Muscle of arm (tissue), 12 donors: ENCODE results near the gene LPP. TPM values are rescaled to one million over a fixed set of nuclear protein-coding genes. Genes with fewer than 3 reads are reported as not detected.

Experiments used
- DNase-seq: peaks from one replicate; pipeline ENCODE4 v3.0.0-alpha.2; 2013
- polyA plus RNA-seq, 12 donors: library from polyadenylated mRNA; unstranded; fragments of 120-200 nt; gene quantifications; one replicate each; pipeline ENCODE4 v1.2.1, GENCODE V29; 2013; ENCODE audit not compliant: insufficient read length in 12 of 12

Gene LPP
- polyA plus RNA-seq, 12 donors = 13.8 to 39.6 (median 16.4) TPM; not detected in 1

DNA sequence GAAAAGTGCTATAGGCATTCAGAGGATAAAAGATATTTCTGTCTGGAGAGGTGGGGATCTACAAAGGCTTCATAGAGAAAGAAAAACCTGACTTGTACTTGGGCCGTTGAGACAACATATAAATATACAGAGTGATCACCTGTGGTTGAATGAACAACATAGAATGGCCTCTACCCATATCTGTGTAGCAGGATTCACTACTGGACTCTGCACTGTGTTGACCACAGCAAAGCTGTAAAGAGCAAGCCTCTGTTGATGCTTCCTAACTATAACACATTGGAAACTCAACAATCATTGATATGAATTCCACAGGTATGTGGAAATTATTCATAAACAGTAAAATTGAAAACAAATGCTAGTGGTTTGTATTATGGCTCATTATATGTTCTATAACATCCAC is 19.1 kb upstream of the LPP start:
- DNase-seq = no peak

- DNase-seq = no peak
Measured at GRCh38 chr3:188135271-188135670, 18.7 kb upstream of the LPP start.

DNA sequence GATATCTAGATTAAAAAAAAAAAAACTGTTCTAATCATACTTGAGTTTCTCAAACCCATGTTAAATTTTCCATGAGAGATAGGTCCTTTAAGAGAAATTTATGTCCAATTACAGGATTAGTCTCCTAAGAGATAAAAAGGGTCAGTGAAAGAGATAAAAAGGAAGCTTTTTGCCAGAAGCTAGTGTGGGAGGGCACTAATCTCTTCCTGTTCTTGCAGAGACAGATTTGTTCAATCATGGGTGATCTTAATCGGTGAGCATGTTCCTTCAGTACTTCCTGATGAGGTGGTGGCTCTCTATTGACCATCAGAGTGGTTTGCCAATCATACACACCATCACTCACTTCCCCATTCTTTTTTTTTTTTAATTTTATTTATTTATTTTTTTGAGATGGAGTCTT is 16.9 kb upstream of the LPP start:
- no peak for DNase-seq

- no peak for DNase-seq
Measured at GRCh38 chr3:188139466-188139865, 14.5 kb upstream of the LPP start.

DNA sequence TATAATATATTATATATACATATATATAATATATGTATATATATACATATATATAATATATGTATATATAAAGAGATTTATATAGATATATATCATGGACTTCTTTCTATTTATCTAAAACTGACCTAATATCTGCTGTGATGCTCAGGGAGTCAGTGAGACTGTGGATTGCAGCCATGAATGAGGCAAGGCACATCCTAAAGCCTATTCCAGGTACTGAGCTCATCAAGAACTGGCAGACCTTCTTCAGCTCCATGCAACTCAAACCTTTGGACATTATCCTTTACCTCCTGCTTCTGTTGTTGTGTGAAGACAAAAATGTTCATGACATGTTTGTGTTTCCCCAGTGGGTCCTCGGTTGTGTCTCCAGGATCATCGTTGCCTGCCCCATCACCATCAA is 7.7 kb upstream of the LPP start:
- no peak for DNase-seq

DNA sequence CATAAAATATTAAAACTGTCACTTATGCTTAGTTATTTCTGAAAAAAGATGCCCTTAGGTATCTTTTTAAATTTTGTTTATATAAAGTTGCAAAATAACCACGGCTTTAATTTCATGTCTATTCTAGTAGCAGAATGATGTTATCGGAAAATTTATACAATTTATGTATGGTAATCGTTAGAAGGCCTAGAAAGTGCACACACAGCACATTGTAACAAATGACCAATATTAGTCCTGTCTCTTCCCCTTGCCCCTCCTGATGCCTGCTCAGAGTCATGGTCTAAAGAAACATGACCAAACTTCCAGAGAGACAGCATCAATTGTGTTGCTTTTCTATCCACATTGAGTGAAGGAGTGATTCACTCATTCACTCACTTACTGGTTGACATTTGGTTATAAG is 6.2 kb upstream of the LPP start:
- no peak for DNase-seq

DNA sequence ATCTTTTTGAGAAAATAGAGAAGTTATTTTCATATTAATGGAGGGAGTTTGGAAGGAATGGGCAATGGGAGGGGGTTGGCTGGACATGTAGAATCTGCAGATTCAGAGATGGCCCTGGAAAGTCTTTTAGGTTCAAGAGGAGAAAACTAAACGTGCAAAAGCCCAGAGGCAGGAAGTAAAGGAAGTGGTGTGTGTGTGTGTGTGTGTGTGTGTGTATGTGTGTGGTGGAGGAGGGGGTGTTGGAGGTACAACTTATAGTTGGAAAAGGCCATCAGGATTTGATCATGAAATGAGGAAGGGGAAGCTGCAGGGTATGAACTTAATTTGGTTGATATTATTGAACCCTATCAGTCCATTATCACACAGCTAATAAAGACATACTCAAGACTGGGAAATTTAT is 5.6 kb upstream of the LPP start:
- DNase-seq = no peak

- DNase-seq = no peak
Measured at GRCh38 chr3:188149587-188149986, 4.4 kb upstream of the LPP start.

GRCh38 chr3:188150982-188151381 is 3.0 kb upstream of the LPP start:
- DNase-seq = no peak

GRCh38 chr3:188151438-188151837 is 2.5 kb upstream of the LPP start:
- DNase-seq = no peak

- peak; percentile 61 for DNase-seq
Measured at GRCh38 chr3:188152660-188153436, 1.1 kb upstream of the LPP start.

DNA sequence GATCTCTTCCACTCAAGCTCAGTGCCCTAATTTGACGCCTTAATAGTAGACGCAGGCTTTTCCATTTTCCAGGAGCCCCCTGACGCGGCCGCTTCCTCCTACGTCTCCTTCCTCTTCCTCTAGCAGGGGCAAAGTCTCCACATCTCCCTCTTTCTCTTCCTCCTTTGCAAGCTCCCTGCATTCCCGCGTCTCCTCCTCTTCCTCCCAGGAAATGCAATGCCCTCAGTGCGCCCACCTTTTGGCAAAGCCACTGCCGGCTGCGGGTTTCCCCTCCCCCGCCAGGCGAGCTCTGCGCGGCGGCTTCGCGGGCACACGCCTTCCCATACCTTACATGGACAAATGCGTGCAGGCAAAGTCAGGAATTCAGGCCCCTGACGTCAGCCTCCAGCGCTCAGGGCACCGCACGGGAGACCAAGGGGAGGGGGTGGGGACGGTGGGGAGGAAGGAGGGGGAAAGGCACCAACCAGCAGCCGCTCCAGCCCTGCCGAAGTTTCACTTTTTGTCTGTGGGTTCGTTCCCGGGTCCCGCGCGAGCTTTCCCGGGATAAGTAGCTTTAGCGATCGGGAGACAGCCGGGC is 432 bp upstream of the LPP start:
- peak; percentile 77 for DNase-seq

DNA sequence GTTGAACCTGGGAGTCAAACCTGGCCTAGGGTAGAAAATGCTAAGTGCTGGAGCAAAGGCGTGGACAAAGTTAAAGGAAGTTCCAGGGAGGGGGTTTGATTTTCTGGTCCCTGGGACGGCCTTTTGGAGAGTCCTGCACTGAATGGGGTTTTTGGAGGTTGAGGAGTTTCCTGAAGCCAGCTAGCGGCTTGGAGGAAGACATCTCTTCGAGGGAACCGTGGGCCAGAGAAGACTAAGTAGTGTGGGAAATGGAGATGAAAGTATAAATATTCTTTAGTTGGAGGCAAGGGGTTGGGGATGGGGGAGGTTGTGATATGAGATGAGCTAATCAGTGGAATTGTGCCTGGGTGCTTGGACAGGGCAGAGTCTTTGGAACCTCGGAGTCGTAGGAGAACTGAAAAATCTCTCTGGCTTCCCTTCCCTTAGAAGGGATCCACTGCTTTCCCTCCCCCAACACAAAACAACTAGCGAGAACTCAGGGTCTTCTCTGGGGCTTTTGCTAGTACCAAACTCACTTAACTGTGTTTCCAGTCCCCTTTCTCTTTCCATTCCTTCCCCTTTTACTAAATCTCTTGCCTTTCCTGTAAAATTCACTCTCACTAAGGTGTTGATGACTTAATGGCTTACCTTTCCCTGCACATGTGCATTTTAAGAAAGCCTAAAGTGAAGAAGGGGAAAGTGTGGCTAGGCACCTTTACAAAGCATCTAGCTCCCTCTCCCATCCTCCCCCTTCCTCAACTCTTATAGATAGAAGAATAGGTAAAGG is 1.0 kb downstream of the LPP start:
- peak; percentile 33 for DNase-seq

- no peak for DNase-seq
Measured at GRCh38 chr3:188156056-188156455, 2.1 kb downstream of the LPP start.

DNA sequence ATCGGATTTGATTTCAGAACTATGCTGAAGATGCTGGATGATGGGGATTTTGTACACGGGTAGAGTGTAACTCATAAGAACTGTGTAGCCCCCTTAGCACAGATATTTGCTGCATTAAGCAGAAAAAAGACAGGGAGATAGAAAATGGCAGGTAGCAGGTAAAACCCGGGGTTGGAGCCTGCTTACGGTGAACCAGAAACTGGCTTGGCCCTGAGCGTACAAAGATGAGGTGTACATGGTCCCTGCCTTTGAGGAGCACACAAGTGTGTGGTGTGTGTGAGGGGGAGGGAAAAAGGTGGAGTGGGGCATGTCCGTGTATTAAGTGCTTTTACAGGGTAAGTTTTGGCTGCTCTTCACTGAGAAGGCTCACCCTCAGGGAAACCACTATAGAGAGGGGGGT is 3.5 kb downstream of the LPP start:
- no peak for DNase-seq

DNA sequence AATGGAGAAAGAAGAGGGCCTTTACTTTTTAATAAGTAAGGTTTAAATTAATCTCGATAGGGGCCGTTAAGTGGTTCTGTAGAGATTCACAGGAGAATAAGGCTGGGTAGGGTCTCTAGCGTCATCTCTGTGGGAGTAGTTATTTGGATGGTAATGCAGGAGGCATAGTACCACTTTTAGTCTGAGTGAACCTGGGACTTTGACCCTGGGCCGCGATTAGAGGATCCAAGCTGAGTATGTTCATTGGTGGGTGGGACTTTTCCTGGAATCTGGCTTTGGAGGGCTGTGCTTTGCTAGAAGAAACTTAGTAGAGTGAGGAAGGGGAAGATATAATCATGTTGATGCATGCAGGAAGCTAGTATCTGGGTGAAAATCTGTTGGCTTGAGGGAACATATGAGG is 4.0 kb downstream of the LPP start:
- DNase-seq = no peak

- no peak for DNase-seq
Measured at GRCh38 chr3:188158731-188159310, 4.9 kb downstream of the LPP start.

DNA sequence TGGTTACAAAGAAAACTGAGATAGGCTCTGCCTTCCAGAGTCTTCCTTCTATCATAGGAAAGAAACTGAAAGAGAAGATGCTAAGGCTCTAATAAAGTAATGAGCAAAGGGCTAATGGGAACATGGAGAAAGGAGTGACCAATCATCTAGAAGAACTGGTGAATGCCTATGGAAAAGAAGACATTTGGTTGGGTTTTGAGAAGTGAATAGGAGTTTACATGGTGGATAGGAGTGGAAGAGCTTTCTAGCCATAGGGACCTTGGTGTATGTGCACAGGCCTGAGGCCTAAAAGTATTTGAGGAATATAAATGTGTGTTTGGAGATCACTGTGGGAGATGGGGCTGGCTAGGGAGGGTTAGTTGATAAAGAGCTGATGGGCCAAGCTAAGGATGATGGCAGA is 6.8 kb downstream of the LPP start:
- no peak for DNase-seq

DNA sequence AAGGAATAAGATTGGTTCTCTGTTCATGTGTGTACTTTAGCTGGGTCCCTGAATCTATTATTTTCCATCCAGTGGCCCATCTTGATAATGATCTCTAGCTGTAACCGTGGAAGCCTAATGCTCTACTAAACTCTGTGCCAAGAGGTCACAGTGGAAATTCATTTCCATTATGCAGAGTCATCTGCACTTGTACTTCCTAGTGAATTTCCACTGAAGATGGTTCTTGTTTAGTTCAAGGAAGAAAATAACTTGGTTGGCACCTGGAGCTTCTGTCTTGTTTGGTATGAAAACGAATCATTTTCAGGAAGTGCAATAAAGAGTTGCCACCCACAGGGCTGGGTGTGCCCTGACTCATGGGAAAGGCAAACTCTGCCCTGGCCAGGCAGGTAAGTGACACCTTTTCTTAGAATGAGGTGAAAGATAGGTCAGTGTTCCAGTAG is 10.3 kb downstream of the LPP start:
- no peak for DNase-seq

GRCh38 chr3:188165596-188165995 is 11.6 kb downstream of the LPP start:
- no peak for DNase-seq

DNA sequence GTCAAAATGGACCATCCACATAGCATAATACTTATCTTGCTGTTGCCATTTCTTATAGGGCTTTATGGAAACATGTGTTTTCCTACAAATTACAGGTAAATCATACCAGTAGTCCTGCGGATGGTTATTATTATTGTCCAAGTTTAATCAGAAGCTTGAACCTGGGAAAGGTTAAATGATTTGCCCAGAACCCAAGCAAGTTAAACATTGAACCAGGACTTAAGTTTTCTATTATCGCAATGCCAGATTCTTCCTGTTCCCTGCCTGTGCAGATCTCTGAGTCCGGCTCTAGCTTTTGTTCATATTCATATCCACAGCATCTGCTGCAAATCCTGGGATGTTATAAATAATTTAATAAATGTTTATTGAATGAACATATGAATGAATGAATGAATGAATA is 12.5 kb downstream of the LPP start:
- DNase-seq = no peak

DNA sequence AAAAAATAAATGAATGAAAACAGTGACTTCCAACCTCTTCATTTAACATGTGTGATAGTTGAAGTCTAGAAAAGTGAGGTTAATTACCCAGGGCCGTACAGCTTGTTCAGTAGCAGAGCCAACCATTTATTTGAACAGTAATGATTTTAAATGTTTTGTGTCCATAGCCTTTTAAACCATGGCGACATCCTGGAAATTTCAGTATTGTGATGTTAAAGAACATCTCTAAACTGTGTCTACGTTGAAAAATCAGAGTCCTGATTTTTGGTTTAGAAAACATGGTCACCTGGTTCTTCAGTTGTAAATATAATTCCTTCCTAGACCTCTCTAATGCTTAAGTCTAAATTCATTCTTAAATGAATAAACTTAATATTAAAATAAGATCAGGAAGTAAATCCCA is 14.2 kb downstream of the LPP start:
- DNase-seq = no peak

DNA sequence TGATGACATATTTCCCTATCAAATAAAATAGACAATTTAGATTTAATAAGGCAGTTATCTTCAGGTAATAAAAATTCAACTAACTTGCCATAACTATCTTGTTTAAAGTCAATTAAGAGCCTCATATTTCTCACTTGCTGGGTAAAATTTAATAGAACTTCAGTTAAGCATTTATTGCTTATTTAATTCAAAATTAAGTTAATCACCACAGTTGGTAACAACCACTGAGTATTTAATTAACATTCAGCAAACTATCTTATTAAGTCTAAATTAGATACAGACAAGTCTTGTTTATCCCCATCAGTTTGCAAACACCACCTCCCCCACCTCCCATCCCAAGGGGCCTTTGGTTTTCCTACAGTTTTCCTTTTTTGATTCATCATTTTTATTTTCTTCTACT is 14.7 kb downstream of the LPP start:
- DNase-seq = no peak
